Measurements from ENCODE around the gene PAQR3.
"Not testable (repeated sequence)": the region's sequence is repeated elsewhere in the genome, so short reads cannot be mapped to it uniquely, and the experiment has no call there.

Gene PAQR3

DNA sequence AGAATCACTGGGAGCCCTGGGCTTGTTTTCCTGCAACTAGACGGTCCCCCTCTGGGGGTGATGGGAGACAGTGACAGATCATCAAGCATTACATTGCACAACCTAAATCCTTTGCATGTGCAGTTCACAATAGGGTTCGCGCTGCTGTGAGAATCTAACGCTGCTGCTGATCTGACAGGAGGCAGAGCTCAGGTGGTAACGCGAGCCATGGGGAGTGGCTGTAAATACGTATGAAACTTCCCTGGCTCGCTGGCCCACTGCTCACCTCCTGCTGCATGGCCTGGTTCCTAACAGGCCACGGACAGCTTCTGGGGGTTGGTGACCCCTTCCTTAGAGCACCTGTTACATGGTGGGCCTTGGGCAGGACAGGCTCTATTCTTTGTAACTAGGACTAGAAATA is 10.4 kb downstream of the PAQR3 start:
- DNase-seq (ENCODE audit: low spot score) = no peak

DNA sequence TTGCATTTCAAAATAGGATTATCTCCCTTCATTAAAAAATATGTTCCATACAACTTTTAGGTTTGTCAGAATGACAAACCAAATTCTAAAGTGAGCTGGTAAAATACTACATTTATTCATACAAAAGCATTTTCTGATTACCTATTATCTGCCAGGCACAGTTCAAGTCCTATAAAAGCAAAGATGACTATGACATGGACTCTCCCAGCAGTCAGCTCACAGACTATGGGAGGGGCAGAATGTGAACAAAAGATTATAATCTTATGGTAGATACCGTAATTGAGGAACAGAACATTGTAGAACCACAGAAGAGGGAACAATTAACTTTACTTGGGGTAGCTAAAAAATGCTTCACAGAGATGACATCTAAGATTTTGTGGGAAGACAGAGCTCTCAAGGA is 12.4 kb downstream of the PAQR3 start:
- DNase-seq (ENCODE audit: low spot score) = no peak

DNA sequence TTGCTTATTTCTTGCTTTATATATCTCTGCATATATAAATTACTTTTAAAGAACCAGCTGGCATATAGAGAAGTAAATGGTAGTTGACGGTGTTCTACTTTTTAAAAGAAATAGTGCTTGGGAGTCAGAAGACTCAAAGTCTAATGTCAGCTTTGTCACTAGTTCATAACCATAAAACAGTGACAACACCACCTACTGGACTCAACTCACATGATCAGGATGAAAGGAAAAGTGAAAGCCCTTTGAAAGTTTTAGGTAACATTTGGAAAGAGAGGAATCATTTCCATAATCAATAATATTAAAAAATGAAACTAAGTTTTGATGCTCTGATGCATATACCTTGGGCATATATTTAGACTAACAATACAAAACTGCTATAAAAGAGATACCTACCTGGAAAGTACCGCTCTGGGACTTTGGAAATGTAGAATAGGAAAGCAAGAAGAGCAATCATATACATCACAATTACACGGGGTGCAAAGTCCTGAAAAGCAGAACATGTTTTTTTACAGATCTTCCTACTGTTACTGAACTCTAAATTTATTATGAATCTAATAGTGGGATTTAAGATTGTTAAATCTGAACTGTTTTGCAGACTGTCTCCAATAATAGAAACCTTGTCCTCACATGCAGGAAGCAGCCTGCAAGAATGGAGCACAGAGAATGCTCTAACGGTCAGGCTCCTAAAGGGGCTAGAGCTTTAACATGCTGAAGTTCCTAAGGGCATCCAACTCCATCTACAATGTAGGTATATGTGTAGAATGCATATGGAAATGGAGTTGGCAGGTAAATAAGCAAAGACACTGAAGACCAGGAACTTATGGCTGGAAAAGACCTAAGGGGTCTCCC is 15.6 kb downstream of the PAQR3 start:
- DNase-seq (ENCODE audit: low spot score) = no peak

DNA sequence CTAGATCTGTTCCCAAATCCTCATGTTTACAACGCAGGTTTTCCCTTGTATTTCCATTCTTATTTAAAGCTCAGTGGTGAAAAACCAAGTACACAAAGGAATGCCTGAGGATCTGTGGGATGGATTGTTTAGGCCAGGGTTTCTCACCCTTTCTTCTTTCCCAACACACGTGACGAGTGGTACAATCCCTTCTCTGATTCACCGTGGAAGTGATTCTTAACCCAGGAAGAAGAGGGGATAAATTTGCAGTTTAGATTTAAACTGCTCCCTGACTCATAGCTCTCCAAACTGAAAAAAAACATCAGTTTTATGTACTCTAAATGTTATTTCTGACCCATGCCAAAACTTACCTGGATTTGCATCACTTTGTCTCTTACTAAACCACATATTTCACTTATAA is 17.0 kb downstream of the PAQR3 start:
- no peak for DNase-seq (ENCODE audit: low spot score)

DNA sequence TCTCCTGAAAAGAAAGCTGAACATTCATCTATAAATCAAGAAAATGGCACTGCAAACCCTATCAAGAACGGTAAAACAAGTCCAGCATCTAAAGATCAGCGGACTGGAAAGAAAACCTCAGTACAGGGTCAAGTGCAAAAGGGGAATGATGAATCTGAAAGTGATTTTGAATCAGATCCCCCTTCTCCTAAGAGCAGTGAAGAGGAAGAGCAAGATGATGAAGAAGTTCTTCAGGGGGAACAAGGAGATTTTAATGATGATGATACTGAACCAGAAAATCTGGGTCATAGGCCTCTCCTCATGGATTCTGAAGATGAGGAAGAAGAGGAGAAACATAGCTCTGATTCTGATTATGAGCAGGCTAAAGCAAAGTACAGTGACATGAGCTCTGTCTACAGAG is 28.6 kb downstream of the PAQR3 start:
- DNase-seq (ENCODE audit: low spot score) = no peak

DNA sequence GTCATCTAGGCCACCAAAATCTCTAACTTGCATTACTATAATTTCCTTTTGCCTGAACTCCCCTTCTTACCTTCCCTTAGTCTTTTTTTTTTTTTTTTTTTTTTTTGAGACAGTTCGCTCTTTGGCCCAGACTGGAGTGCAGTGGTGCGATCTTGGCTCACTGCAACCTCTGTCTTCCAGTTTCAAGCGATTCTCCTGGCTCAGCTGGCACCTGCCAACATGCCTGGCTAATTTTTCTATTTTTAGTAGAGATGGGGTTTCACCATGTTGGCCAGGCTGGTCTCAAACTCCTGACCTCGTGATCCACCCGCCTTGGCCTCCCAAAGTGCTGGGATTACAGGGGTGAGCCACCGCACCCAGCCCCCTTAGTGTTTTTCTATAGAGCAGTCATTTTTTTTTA is 30.3 kb downstream of the PAQR3 start:
- DNase-seq (ENCODE audit: low spot score) = not testable (repeated sequence)

DNA sequence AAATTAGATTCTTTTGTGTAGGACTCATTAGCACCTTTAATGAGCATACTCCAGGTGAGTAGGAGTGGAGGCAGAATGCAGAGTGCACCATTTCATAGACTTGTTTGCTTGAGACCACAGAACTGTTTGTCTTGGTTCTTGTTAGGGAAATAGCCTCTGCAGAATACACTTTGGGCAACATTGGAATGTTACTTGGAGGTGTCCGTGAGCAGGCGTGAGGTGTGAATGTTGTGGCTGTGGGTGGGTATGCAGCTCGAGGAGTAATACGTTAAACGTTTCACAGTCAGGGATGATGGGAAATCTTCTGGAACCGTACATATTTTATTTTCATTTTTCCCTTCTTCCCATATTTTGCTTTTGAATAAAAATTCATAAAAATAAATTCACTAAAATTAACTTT is 31.6 kb downstream of the PAQR3 start:
- DNase-seq (ENCODE audit: low spot score) = no peak

DNA sequence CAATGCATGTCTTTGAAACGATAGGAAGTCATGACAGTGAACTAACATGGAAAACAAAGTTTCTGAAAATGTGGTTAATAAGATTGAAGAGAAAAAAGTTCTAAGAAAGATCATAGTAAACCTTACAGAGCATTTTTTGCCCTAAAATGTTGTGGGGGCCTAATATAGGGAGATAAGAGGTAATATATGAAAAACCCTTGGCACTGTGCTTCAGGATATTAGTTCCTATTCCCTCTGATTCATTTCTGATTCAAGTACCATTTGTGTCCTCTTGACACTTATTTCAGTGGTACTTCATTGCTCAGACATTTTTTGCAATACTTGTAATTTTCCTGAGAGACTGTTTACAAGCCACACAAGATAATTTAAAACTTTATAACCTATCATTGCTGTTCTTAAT is 35.1 kb downstream of the PAQR3 start:
- no peak for DNase-seq (ENCODE audit: low spot score)

DNA sequence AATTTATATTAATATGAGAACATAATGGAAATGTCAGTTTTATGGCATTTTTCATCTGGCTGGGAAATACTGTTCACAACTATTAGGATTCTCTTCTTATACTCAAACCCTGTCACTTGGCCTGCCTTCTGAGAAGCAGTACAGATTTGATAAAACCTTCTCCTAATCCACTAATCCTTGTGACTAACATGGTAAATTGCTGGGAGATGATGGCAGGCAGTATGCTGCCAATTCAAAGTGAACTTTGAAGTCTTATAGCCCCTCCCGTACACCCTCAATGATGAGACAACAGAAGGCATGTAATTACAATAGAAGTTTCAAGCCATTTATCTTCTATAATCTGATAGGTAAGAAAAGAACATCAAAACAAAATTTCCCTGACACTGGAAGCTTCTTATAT is 36.9 kb downstream of the PAQR3 start:
- DNase-seq (ENCODE audit: low spot score) = no peak

DNA sequence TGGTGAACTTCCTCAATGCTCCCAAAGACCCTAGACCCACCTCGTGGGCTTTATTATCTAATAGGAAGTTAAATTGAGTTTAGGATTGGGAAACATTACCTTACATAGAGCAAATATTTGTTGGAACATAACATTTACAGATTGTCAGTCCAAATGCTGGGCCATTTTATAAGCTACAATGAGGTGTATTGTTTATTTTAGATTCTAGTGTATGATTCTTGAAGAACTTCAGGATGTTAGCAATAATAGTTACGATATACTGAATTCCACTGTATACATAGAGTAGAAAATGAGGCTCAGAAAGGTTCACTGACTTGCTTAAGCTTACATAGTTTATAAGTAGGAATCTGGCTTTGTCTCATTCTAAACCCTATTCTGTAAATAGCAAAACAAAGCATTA is 37.4 kb downstream of the PAQR3 start:
- no peak for DNase-seq (ENCODE audit: low spot score)

DNA sequence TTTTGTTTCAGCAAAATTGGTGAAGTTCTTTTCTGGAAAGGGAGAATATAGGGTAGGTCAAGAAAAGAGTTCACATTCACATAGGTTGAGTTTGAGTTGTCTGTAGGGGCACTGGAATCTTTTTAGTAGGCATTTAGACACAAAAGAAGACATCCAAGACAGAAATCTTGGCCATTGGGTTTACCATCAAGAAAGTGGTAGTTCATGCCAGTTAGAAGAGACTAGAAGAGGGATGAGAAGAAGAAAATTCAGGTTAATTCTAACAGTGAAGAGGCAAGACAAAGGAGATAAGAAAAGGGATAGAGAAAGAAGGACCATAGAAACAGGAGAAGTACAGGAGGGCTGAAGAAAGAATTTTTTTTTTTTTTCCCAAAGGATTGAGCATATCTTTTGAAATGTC is 39.9 kb downstream of the PAQR3 start:
- no peak for DNase-seq (ENCODE audit: low spot score)

DNA sequence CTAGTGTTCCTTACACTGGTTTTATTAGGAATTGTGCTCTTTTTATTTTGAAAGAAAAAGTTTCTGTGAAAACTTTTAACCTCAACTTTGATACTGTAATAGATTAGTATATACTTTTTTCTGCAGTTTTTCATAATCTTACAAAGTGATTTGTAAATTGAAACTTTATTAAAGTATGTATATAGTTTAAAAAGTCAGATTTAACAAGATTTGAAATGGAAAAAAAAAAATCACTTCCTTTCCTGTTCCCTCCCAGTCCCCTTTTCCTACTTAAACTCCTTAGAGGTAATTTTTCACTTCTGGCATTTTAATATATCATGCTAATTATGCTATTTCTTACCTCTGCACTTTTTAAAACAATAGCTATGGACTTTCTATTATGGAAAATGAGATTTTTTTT is 49.3 kb downstream of the PAQR3 start:
- DNase-seq (ENCODE audit: low spot score) = no peak

DNA sequence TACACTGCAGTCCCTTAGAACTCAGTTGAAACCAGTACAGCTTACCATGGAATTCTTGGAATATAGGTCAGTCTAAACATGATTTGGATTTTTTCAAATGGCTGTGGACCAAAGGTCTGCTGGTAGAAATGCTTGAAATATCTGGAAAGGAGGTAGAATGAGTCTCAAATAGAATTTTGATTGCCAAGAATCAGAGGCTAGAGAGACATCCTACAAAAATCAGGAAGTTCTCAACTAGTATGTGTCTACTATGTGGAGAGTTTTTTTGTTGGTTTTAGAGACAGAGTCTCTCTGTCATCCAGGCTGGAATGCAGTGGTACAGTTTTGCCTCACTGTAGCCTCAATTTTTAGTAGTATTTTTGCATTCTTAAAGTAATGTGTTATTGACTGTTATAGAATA is 53.6 kb downstream of the PAQR3 start:
- DNase-seq (ENCODE audit: low spot score) = no peak

DNA sequence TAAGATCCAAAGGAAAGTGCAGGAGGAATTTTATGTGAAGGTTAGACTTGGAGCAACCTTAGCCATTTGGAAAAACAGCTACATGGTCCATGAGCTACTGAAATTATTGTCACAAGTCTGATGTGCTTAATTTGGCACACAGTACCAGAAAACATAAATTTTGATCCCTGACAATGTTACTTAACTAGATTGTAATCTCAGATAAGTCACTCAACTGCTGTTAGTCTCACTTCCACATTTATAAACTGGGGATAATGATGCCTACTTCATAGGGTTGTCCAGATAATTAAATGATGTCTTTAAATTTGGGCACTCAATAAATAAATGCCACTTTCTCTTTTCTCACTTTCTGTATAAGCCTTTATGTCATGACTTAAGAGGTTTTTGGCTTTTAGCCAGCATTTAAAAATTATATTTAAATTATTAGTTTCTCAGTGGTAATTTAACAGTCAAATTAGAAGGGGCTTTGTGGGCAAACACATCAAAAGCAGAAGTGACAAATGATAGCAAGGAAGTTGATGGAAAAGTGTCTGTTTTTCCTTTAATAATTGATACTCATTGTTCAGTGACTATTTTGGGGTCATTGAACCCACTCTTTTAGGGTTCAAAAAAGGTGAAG is 58.3 kb downstream of the PAQR3 start:
- DNase-seq (ENCODE audit: low spot score) = no peak

DNA sequence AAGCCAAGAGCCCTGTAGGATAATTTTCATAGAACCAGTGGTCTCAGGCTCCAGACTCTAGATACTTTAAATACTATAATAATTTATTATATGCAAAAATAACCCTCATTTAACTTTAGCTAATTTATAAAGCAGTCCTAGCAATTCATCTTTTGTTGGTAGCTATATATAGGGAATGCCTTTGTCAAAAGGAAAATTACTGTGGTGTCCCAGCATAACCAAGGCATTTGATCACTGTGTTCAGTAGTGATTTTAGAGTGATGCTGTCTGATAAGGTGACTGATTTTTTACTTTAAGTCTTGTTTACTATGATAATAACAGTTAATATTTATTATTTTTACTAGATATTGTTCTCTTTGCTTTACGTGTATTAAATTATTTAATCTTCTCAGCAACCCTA is 61.2 kb downstream of the PAQR3 start:
- DNase-seq (ENCODE audit: low spot score) = no peak

DNA sequence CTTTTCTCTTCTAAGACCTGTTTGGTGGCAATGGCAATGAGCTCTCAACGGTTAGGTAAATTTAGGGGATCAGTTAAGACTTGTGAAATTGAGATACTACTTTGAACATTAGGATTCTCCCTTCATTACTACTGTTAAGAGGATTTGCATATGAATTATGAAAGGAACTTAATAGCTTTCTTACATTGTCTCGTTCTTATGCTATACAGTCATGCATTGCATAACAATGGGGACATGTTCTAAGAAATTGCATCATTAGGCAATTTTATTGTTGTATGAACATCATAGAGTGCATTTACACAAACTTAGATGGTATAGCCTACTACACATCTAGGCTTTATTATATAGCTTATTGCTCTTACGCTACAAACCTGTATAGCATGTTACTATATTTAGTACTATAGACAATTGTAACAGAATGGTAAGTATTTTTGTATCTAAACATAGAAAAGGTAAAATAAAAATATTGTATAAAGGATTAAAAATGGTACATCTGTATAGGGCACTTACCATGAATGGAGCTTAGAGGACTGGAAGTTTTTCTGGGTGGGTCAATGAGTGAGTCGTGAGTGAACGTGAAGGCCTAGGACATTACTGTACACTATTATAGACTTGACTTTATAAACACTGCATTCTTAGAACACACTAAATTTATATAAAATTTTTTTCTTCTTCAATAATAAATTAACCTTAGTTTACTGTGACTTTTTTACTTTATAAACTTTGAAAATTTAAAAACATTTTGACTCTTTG is 62.5 kb downstream of the PAQR3 start:
- DNase-seq (ENCODE audit: low spot score) = no peak

DNA sequence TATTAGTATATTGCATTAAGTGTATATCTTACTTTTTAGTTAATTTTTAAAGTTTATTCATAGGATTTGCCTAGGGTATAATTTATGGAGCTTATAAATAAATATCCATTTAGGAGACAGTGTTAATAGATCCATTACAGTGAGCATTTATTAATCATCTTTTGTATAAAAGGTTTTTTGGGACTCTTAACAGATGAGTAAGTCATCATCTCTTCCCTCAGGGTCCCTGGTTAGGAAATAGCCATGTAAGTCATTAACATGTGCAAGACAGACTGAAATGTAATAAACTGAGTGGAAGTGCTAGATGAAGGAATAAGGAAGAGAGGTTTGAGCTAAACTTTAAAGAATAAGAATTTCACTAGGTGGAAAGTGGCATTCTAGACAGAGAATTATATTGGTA is 69.2 kb downstream of the PAQR3 start:
- DNase-seq (ENCODE audit: low spot score) = no peak

DNA sequence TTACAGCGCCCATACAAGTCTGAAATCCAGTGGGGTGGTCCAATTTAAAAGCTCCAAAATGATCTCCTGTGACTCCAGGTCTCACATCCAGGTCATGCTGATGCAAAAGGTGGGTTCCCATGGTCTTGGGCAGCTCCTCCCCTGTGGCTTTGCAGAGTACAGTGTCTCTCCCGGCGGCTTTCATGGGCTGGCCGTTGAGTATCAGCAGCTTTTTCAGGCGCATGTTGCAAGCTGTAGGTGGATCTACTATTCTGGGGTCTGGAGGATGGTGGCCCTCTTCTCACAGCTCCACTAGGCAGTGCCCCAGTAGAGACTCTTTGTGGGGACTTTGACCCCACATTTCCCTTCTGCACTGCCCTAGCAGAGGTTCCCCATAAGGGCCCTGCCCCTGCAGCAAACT is 70.5 kb downstream of the PAQR3 start:
- not testable (repeated sequence) for DNase-seq (ENCODE audit: low spot score)

DNA sequence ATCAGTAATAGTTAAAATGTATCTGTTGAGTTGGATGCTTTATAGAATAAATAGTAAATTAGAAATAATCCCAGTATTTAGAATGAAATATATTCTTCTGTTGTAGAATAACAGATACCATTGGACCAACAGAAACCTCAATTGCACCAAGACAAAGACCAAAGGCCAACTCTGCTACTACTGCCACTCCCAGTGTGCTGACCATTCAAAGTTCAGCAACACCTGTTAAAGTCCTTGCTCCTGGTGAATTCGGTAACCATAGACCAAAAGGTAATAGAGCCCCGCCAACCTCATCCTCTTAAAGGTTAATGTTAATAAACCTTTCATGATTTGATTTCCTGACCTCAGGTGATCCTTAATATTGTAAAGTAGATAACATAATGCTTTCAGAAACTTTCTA is 73.8 kb downstream of the PAQR3 start:
- DNase-seq (ENCODE audit: low spot score) = no peak

DNA sequence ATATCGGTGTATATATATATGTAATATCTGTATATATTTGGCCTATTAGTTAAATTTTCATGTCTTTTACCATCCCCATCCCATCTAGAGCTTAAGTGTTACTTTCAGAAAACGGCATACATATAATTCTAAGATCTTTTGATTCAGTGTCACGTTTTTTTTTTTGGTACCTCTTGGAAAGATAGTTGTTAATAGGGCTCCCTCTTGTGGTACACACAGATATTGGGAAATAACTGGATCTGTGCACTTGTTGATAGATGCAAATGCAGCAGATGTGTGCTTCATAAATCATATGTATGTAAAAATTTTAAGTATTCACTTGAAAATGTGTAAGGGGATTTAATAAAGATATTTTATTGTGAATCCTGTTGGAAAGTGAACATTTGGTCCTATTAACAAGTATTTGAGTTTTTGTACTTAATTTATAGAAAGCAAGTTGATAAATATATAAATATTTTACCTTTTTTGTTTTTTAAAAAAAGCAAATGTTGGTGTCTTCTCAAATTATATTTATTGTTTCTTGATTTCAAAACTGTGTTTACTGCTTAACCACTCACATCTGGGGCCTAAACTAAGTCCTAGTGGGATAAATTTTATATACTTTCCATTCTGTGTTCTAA is 74.7 kb downstream of the PAQR3 start:
- DNase-seq (ENCODE audit: low spot score) = peak; percentile 68

DNA sequence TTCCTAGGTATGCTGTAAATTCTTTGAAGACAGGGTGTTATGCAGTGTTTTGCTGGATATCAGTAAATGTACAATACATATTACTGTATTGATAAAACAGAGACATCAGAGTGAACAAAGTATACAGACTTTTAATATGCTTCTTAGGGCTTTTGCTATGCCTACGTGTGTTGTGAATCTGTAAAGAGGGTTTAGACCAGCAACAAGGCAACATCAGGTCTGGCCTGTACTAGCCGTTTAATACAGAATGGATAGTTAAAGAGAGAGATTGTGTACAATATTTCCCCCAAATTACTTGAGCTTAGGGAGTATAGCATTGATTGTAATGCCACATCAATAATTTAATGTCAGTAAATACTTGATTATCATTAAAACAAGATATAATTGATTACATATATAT is 75.2 kb downstream of the PAQR3 start:
- no peak for DNase-seq (ENCODE audit: low spot score)

DNA sequence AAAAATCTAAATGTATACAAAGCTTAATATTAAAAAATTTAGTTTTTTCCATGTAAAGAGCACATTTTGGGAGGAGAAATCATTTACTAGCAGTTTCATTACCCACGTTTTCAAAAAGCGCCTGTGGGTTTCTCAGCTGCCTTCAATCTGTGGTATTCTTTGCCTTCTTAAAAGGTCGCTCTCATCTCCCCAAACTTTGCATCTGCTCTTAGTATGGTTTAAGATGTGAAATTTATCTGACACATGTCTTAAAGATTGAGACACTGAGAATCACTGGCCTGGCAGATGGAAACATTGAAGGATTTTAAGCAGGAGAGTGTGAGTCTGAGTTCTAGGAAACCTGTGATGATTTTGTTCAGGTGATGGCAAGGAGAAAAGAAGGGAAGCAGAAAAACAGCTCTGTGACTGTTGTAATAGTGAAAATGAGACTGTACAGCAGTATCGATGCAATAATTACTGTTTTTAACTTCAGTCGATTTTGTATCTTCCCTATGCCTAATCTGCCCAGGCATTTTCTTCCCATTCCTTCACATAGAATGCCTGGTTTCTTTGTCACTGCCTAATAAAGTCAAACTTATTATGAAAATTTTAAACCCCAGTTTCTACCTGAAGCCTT is 75.9 kb downstream of the PAQR3 start:
- no peak for DNase-seq (ENCODE audit: low spot score)
